Panc1 (cell line): ENCODE measurements around the gene FUT3.

ENCODE experiments used
- CTCF ChIP-seq: fragments of 450-650 bp; IDR thresholded peaks from 2 replicates; pipeline ENCODE4 v1.5.1; 2017; ENCODE audit warnings: mild to moderate bottlenecking
- POLR2AphosphoS5 ChIP-seq: IDR thresholded peaks from 2 replicates; pipeline ENCODE4 v1.6.1; 2012; ENCODE audit warnings: mild to moderate bottlenecking, low read depth, low read length, moderate library complexity
- REST ChIP-seq, 2 experiments: IDR thresholded peaks; 2 replicates each; pipeline ENCODE4 v1.6.1; 2011 to 2012; ENCODE audit warnings: low read depth in 2 of 2, control low read depth in 1 of 2, low read length in 1 of 2, mild to moderate bottlenecking in 1 of 2, moderate library complexity in 1 of 2; ENCODE audit not compliant: insufficient read depth in 1 of 2
- TCF7L2 ChIP-seq: IDR thresholded peaks from 2 replicates; pipeline ENCODE4 v1.6.1; 2011; ENCODE audit warnings: mild to moderate bottlenecking, low read depth, low read length, inconsistent platforms

- TF ChIP-seq CTCF: no peak
- no peak for TF ChIP-seq POLR2AphosphoS5
- no peak for TF ChIP-seq REST (IDR thresholded peaks at IDR 0.05; ENCODE audit: insufficient read depth in 1 of 2, low read depth in 2 of 2, low read length in 1 of 2)
- TF ChIP-seq TCF7L2: no peak
Measured at GRCh38 chr19:5806905-5807304, 44.3 kb downstream of the FUT3 start.
